Liver (tissue), 9 donors: ENCODE measurements around the gene CCR8. TPM values are rescaled to one million over a fixed set of nuclear protein-coding genes. Genes with fewer than 3 reads are reported as not detected.
A peak's percentile ranks its signal among the peaks of the same experiment; 100 is the strongest.

ENCODE experiments used
- DNase-seq: peaks from one replicate; pipeline ENCODE4 v3.0.0-alpha.2; 2017; ENCODE audit warnings: low spot score
- H3K27ac ChIP-seq, 2 donors: one replicate each; pipeline ENCODE4 v1.7.0; 2013; ENCODE audit warnings: inconsistent platforms in 2 of 2, low read length in 2 of 2, control low read depth in 1 of 2, low read depth in 1 of 2, mild to moderate bottlenecking in 1 of 2
- H3K27me3 ChIP-seq, 4 donors: one replicate each; pipeline versions ENCODE4 v1.6.1 to v1.7.0; 2013; ENCODE audit warnings: low read length in 3 of 4, inconsistent platforms in 1 of 4, mild to moderate bottlenecking in 1 of 4, moderate library complexity in 1 of 4; ENCODE audit not compliant: control insufficient read depth in 4 of 4, insufficient read depth in 4 of 4
- H3K36me3 ChIP-seq, 4 donors: one replicate each; pipeline versions ENCODE4 v1.6.1 to v1.7.0; 2013; ENCODE audit warnings: low read length in 3 of 4, mild to moderate bottlenecking in 3 of 4, low read depth in 1 of 4, moderate library complexity in 1 of 4; ENCODE audit not compliant: control insufficient read depth in 4 of 4, insufficient read depth in 3 of 4
- H3K4me1 ChIP-seq, 4 donors: one replicate each; pipeline versions ENCODE4 v1.6.1 to v1.7.0; 2013; ENCODE audit warnings: low read length in 3 of 4, mild to moderate bottlenecking in 3 of 4, moderate library complexity in 1 of 4; ENCODE audit not compliant: control insufficient read depth in 4 of 4, insufficient read depth in 4 of 4
- H3K4me3 ChIP-seq, 3 donors: one replicate each; pipeline versions ENCODE4 v1.6.1 to v1.7.0; 2013; ENCODE audit warnings: low read length in 3 of 3, control low read depth in 1 of 3, low read depth in 1 of 3, mild to moderate bottlenecking in 1 of 3
- H3K9ac ChIP-seq, 2 donors: one replicate each; pipeline ENCODE4 v1.7.0; 2013; ENCODE audit warnings: low read length in 2 of 2, mild to moderate bottlenecking in 2 of 2, moderate library complexity in 2 of 2, control low read depth in 1 of 2, low read depth in 1 of 2
- H3K9me3 ChIP-seq, 4 donors: one replicate each; pipeline versions ENCODE4 v1.6.1 to v1.7.0; 2013; ENCODE audit warnings: low read length in 3 of 4; ENCODE audit not compliant: control insufficient read depth in 4 of 4
- EGR1 ChIP-seq, 2 donors: IDR thresholded peaks; 2 replicates each; pipeline ENCODE4 v1.6.1; 2016 to 2018; ENCODE audit warnings: antibody characterized with exemption in 2 of 2, low read depth in 2 of 2
- FOXA1 ChIP-seq: IDR thresholded peaks from 2 replicates; pipeline ENCODE4 v1.6.1; 2016; ENCODE audit warnings: antibody characterized with exemption
- HNF4A ChIP-seq, 2 donors: conservative IDR thresholded peaks; 2 replicates each; pipeline ENCODE4 v1.6.1; 2016; ENCODE audit warnings: antibody characterized with exemption in 2 of 2, mild to moderate bottlenecking in 2 of 2
- HNF4G ChIP-seq: IDR thresholded peaks from 2 replicates; pipeline ENCODE4 v1.6.1; 2016; ENCODE audit warnings: antibody characterized with exemption
- JUND ChIP-seq, 2 donors: IDR thresholded peaks; 2 replicates each; pipeline ENCODE4 v1.6.1; 2016; ENCODE audit warnings: antibody characterized with exemption in 2 of 2
- RAD21 ChIP-seq, 2 donors: IDR thresholded peaks; 2 replicates each; pipeline ENCODE4 v1.6.1; 2016; ENCODE audit warnings: antibody characterized with exemption in 2 of 2, mild to moderate bottlenecking in 2 of 2
- RXRA ChIP-seq, 2 donors: IDR thresholded peaks; 2 replicates each; pipeline ENCODE4 v1.6.1; 2017 to 2018; ENCODE audit warnings: antibody characterized with exemption in 2 of 2, mild to moderate bottlenecking in 1 of 2
- SP1 ChIP-seq: IDR thresholded peaks from 2 replicates; pipeline ENCODE4 v1.6.1; 2018; ENCODE audit warnings: antibody characterized with exemption, mild to moderate bottlenecking
- TAF1 ChIP-seq: conservative IDR thresholded peaks from 2 replicates; pipeline ENCODE4 v1.6.1; 2016; ENCODE audit warnings: antibody characterized with exemption, mild to moderate bottlenecking
- YY1 ChIP-seq: IDR thresholded peaks from 2 replicates; pipeline ENCODE4 v1.6.1; 2016; ENCODE audit warnings: antibody characterized with exemption, mild to moderate bottlenecking
- WGBS: extraction: QIAGEN DNeasy Blood & Tissue Kit; methylation state at CpG from one replicate; pipeline ENCODE4 v1.1.7; 2013; 5-methylcytosine and 5-hydroxymethylcytosine counted together
- polyA plus RNA-seq, 2 donors: library from polyadenylated mRNA; stranded (reverse) in 1 of 2; unstranded in 1 of 2; fragments of 200-250 nt in 1 of 2; fragments of >200 nt in 1 of 2; fragmentation: Nextera tagmentation in 1 of 2; extraction: Ambion mirVana in 1 of 2; gene quantifications; one replicate each; pipeline versions ENCODE4 v1.2.1 to v1.2.3, GENCODE V29; 2013 to 2015
- total RNA-seq, 2 donors: library from RNA; depleted of rRNA; stranded (reverse); fragments of >200 nt; gene quantifications; one replicate each; pipeline ENCODE4 v1.2.3, GENCODE V29; 2014
- TF ChIP-seq, protein P1 (sequence below): IDR thresholded peaks from 2 replicates; pipeline ENCODE4 v1.6.1; 2016; ENCODE audit warnings: antibody characterized with exemption
- TF ChIP-seq, protein P2 (sequence below): IDR thresholded peaks from 2 replicates; pipeline ENCODE4 v1.6.1; 2016; ENCODE audit warnings: antibody characterized with exemption, mild to moderate bottlenecking
- TF ChIP-seq, protein P3 (sequence below): IDR thresholded peaks from 2 replicates; pipeline ENCODE4 v1.6.1; 2016; ENCODE audit warnings: antibody characterized with exemption
- TF ChIP-seq, protein P4 (sequence below): IDR thresholded peaks from 2 replicates; pipeline ENCODE4 v1.6.1; 2016; ENCODE audit warnings: antibody characterized with exemption
- TF ChIP-seq, protein P5 (sequence below): fragments of 150-350 bp; IDR thresholded peaks from 2 replicates; pipeline ENCODE4 v1.5.1; 2017; ENCODE audit warnings: improper control_type of control experiment, low read depth, low read length; ENCODE audit not compliant: missing input control
- donor health status: healthy.
- donor health status: healthy.
- donor health status: healthy.
- donor health status: healthy.
- donor health status: healthy.

CCR8 gene
- total and polyA plus RNA-seq, 4 donors: not detected

DNA sequence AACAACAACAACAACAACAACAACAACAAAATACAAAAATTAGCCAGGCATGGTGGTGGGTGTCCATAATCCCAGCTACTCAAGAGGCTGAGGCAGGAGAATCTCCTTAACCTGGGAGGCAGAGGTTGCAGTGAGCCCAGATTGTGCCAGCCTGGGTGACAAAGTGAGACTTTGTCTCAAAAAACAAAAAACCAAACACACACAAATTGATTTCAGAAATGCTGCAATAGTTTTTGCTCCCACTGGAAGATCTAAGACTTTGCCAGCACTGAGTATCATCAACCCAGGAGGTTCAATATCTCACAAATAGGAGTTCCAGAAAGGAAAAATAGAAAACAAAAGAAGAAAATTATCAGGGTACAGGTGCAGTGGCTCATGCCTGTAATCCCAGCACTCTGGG is 16.2 kb upstream of the CCR8 start:
- Histone ChIP-seq H3K27ac (no peak overlapping the region), H3K4me3 (no peak overlapping the region), H3K9me3 (peaks cover 0 to 3% (median 2%) of the 10 kb centered on the region in 4 donors), H3K4me1 (peaks cover 2 to 17% (median 9%) of the 10 kb centered on the region in 4 donors), H3K27me3 (no peaks in the 10 kb centered on the region), H3K9ac (no peak overlapping the region), H3K36me3 (no peaks in the 10 kb centered on the region)
- no peak for DNase-seq
- TF ChIP-seq EGR1 (IDR thresholded peaks at IDR 0.05; ENCODE audit: low read depth in 2 of 2): peak in 1 of 2 donors; percentile 14
- TF ChIP-seq, protein P1, sequence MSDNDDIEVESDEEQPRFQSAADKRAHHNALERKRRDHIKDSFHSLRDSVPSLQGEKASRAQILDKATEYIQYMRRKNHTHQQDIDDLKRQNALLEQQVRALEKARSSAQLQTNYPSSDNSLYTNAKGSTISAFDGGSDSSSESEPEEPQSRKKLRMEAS: no peak
- TF ChIP-seq, protein P2, sequence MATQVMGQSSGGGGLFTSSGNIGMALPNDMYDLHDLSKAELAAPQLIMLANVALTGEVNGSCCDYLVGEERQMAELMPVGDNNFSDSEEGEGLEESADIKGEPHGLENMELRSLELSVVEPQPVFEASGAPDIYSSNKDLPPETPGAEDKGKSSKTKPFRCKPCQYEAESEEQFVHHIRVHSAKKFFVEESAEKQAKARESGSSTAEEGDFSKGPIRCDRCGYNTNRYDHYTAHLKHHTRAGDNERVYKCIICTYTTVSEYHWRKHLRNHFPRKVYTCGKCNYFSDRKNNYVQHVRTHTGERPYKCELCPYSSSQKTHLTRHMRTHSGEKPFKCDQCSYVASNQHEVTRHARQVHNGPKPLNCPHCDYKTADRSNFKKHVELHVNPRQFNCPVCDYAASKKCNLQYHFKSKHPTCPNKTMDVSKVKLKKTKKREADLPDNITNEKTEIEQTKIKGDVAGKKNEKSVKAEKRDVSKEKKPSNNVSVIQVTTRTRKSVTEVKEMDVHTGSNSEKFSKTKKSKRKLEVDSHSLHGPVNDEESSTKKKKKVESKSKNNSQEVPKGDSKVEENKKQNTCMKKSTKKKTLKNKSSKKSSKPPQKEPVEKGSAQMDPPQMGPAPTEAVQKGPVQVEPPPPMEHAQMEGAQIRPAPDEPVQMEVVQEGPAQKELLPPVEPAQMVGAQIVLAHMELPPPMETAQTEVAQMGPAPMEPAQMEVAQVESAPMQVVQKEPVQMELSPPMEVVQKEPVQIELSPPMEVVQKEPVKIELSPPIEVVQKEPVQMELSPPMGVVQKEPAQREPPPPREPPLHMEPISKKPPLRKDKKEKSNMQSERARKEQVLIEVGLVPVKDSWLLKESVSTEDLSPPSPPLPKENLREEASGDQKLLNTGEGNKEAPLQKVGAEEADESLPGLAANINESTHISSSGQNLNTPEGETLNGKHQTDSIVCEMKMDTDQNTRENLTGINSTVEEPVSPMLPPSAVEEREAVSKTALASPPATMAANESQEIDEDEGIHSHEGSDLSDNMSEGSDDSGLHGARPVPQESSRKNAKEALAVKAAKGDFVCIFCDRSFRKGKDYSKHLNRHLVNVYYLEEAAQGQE: no peak
- TF ChIP-seq, protein P3, sequence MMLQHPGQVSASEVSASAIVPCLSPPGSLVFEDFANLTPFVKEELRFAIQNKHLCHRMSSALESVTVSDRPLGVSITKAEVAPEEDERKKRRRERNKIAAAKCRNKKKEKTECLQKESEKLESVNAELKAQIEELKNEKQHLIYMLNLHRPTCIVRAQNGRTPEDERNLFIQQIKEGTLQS: no peak
- peak; percentile 6 for TF ChIP-seq RAD21 (IDR thresholded peaks at IDR 0.05)
- TF ChIP-seq HNF4G: no peak
- TF ChIP-seq SP1: peak; percentile 24
- TF ChIP-seq YY1: no peak
- peak in 1 of 2 donors; percentile 81 for TF ChIP-seq RXRA (IDR thresholded peaks at IDR 0.05)
- TF ChIP-seq TAF1: no peak
- TF ChIP-seq FOXA1: no peak
- TF ChIP-seq, protein P4, sequence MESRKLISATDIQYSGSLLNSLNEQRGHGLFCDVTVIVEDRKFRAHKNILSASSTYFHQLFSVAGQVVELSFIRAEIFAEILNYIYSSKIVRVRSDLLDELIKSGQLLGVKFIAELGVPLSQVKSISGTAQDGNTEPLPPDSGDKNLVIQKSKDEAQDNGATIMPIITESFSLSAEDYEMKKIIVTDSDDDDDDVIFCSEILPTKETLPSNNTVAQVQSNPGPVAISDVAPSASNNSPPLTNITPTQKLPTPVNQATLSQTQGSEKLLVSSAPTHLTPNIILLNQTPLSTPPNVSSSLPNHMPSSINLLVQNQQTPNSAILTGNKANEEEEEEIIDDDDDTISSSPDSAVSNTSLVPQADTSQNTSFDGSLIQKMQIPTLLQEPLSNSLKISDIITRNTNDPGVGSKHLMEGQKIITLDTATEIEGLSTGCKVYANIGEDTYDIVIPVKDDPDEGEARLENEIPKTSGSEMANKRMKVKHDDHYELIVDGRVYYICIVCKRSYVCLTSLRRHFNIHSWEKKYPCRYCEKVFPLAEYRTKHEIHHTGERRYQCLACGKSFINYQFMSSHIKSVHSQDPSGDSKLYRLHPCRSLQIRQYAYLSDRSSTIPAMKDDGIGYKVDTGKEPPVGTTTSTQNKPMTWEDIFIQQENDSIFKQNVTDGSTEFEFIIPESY: no peak
- TF ChIP-seq, protein P5, sequence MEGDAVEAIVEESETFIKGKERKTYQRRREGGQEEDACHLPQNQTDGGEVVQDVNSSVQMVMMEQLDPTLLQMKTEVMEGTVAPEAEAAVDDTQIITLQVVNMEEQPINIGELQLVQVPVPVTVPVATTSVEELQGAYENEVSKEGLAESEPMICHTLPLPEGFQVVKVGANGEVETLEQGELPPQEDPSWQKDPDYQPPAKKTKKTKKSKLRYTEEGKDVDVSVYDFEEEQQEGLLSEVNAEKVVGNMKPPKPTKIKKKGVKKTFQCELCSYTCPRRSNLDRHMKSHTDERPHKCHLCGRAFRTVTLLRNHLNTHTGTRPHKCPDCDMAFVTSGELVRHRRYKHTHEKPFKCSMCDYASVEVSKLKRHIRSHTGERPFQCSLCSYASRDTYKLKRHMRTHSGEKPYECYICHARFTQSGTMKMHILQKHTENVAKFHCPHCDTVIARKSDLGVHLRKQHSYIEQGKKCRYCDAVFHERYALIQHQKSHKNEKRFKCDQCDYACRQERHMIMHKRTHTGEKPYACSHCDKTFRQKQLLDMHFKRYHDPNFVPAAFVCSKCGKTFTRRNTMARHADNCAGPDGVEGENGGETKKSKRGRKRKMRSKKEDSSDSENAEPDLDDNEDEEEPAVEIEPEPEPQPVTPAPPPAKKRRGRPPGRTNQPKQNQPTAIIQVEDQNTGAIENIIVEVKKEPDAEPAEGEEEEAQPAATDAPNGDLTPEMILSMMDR: no peak
- TF ChIP-seq JUND (IDR thresholded peaks at IDR 0.05): peak in 1 of 2 donors; percentile 65
- TF ChIP-seq HNF4A (conservative IDR thresholded peaks at IDR 0.05): peak; percentile 53 to 76

DNA sequence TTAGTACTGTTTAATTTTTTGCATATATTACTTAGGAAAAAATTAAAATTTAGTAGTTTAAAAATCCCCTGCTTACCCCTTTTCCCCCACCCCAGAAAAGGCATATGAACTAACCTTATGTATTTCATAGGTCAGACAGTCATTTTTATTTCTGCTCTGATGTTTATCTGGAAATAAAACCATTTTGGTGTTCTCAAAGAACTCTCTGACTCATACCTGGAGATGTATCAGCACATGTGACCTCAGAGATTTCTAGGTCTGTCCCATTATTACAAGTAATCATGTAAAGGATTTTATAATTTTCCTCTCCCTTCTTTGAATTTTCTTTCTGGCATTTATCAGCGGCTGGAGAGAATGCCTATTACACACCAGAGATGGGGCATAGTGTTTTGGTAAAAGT is 14.1 kb upstream of the CCR8 start:
- Histone ChIP-seq H3K27ac (no peak overlapping the region), H3K36me3 (no peaks in the 10 kb centered on the region), H3K9ac (no peak overlapping the region), H3K27me3 (no peaks in the 10 kb centered on the region), H3K9me3 (peaks cover 0 to 3% (median 2%) of the 10 kb centered on the region in 4 donors), H3K4me1 (peaks cover 2 to 15% (median 10%) of the 10 kb centered on the region in 4 donors), H3K4me3 (no peak overlapping the region)
- DNase-seq: no peak
- no peak for TF ChIP-seq HNF4G
- 92% methylated on average over 1 of the region's 1 CpG for WGBS
